Measurements from ENCODE around the gene TSPAN31.
A peak's percentile ranks its signal among the peaks of the same experiment; 100 is the strongest.

Gene TSPAN31

GRCh38 chr12:57722716-57723629, 21.9 kb upstream of the TSPAN31 start:
- no peak for DNase-seq

GRCh38 chr12:57723630-57723962, 21.2 kb upstream of the TSPAN31 start:
- no peak for DNase-seq

- DNase-seq = no peak
Observed at GRCh38 chr12:57724003-57724935, 20.6 kb upstream of the TSPAN31 start.

GRCh38 chr12:57724936-57725740, 19.7 kb upstream of the TSPAN31 start:
- DNase-seq = no peak

GRCh38 chr12:57725851-57726150, 19.0 kb upstream of the TSPAN31 start:
- no peak for DNase-seq

- peak; percentile 40 for DNase-seq
Observed at GRCh38 chr12:57726151-57726883, 18.5 kb upstream of the TSPAN31 start.

- DNase-seq = no peak
Observed at GRCh38 chr12:57726884-57727757, 17.7 kb upstream of the TSPAN31 start.

GRCh38 chr12:57727758-57728395, 17.0 kb upstream of the TSPAN31 start:
- no peak for DNase-seq

- no peak for DNase-seq
Observed at GRCh38 chr12:57729321-57729844, 15.5 kb upstream of the TSPAN31 start.

GRCh38 chr12:57730336-57731067, 14.3 kb upstream of the TSPAN31 start:
- no peak for DNase-seq

- DNase-seq = no peak
Observed at GRCh38 chr12:57731411-57732080, 13.3 kb upstream of the TSPAN31 start.

GRCh38 chr12:57732270-57732669, 12.6 kb upstream of the TSPAN31 start:
- DNase-seq = no peak

GRCh38 chr12:57732726-57733593, 11.9 kb upstream of the TSPAN31 start:
- DNase-seq = no peak

GRCh38 chr12:57733928-57734327, 10.9 kb upstream of the TSPAN31 start:
- no peak for DNase-seq

GRCh38 chr12:57734591-57734990, 10.2 kb upstream of the TSPAN31 start:
- no peak for DNase-seq

GRCh38 chr12:57735198-57735855, 9.5 kb upstream of the TSPAN31 start:
- DNase-seq = no peak

GRCh38 chr12:57735952-57736740, 8.7 kb upstream of the TSPAN31 start:
- DNase-seq = no peak
